NCI-H1417 treated with DMSO at 0.1 percent for 48 hours (cell line): ENCODE measurements around the gene THPO.

Source experiments
- DNase-seq: peaks from one replicate; lab custom pipeline; 2025; lab: John Stamatoyannopoulos, UW

THPO gene

GRCh38 chr3:184362668-184363546 lies 15.1 kb downstream of the THPO start:
- peak; percentile 95 for DNase-seq

GRCh38 chr3:184361932-184362667 lies 15.9 kb downstream of the THPO start:
- no peak for DNase-seq

GRCh38 chr3:184361532-184361931 lies 16.5 kb downstream of the THPO start, which contains the start of the genes CLCN2 and POLR2H:
CLCN2 (minus strand) TSS chr3:184361605; CDS start chr3:184361479, 126 bp downstream.
POLR2H (plus strand) TSS chr3:184361710; CDS start chr3:184363493, 1,783 bp downstream.
- no peak for DNase-seq

- no peak for DNase-seq
These were observed 17.0 kb downstream of the THPO start for GRCh38 chr3:184360929-184361531.

GRCh38 chr3:184360070-184360928 lies 17.7 kb downstream of the THPO start:
- no peak for DNase-seq

- DNase-seq, result no peak
These were observed 18.4 kb downstream of the THPO start for GRCh38 chr3:184359610-184360009.

GRCh38 chr3:184358921-184359350 lies 19.1 kb downstream of the THPO start:
- DNase-seq, result no peak

- no peak for DNase-seq
These were observed 19.8 kb downstream of the THPO start for GRCh38 chr3:184358124-184358767.

- no peak for DNase-seq
These were observed 20.5 kb downstream of the THPO start for GRCh38 chr3:184357248-184358123.

- DNase-seq, result no peak
These were observed 22.6 kb downstream of the THPO start for GRCh38 chr3:184355261-184356040.

- DNase-seq, result no peak
These were observed 23.3 kb downstream of the THPO start for GRCh38 chr3:184354754-184355153.

GRCh38 chr3:184354121-184354728 lies 23.8 kb downstream of the THPO start:
- DNase-seq, result no peak

GRCh38 chr3:184353546-184353941 lies 24.5 kb downstream of the THPO start:
- DNase-seq, result no peak

GRCh38 chr3:184352897-184353545 lies 25.0 kb downstream of the THPO start:
- DNase-seq, result no peak

GRCh38 chr3:184352149-184352785 lies 25.7 kb downstream of the THPO start:
- DNase-seq, result no peak

GRCh38 chr3:184351511-184352148 lies 26.4 kb downstream of the THPO start:
- no peak for DNase-seq

GRCh38 chr3:184350618-184351017 lies 27.4 kb downstream of the THPO start:
- no peak for DNase-seq
